Stimulated activated CD4-positive, alpha-beta T cell treated with anti-CD3 and anti-CD28 coated beads, Interleukin-15, amount 100 ng/mL, for 48 hours (primary cell): ENCODE results near the gene CLEC4G.
A peak's percentile ranks its signal among the peaks of the same experiment; 100 is the strongest.
"Not testable (repeated sequence)": the region's sequence is repeated elsewhere in the genome, so short reads cannot be mapped to it uniquely, and the experiment has no call there.

ENCODE experiments used
- DNase-seq, 2 donors: peaks; one replicate each; pipeline ENCODE4 v3.0.0-alpha.2; 2020; ENCODE audit warnings: low read depth in 2 of 2

The CLEC4G gene

GRCh38 chr19:7732045-7732444 is at the start of gene CLEC4G:
CLEC4G (minus strand) TSS chr19:7732110; CDS start chr19:7732102, 8 bp downstream.
- no peak for DNase-seq

GRCh38 chr19:7781157-7781556 is 49.2 kb upstream of the CLEC4G start:
- no peak for DNase-seq

GRCh38 chr19:7779631-7780486 is 47.9 kb upstream of the CLEC4G start:
- no peak for DNase-seq

- DNase-seq, result no peak
Measured at GRCh38 chr19:7778081-7778480, 46.2 kb upstream of the CLEC4G start.

- DNase-seq, result no peak
Measured at GRCh38 chr19:7775761-7776160, 43.9 kb upstream of the CLEC4G start.

GRCh38 chr19:7773841-7774240 is 41.9 kb upstream of the CLEC4G start:
- no peak for DNase-seq

- peak; percentile 21 to 25 for DNase-seq
Measured at GRCh38 chr19:7772752-7773291, 40.9 kb upstream of the CLEC4G start.

GRCh38 chr19:7771072-7771471 is 39.2 kb upstream of the CLEC4G start:
- DNase-seq, result no peak

GRCh38 chr19:7769171-7769570 is 37.3 kb upstream of the CLEC4G start:
- no peak for DNase-seq

- no peak for DNase-seq
Measured at GRCh38 chr19:7767487-7767886, 35.6 kb upstream of the CLEC4G start.

GRCh38 chr19:7766535-7766934 is 34.6 kb upstream of the CLEC4G start:
- no peak for DNase-seq

- not testable (repeated sequence) for DNase-seq
Measured at GRCh38 chr19:7765043-7765442, 33.1 kb upstream of the CLEC4G start.

GRCh38 chr19:7764157-7764556 is 32.2 kb upstream of the CLEC4G start:
- DNase-seq, result not testable (repeated sequence)

- no peak for DNase-seq
Measured at GRCh38 chr19:7763696-7764095, 31.8 kb upstream of the CLEC4G start.

- DNase-seq, result no peak
Measured at GRCh38 chr19:7762719-7763293, 30.9 kb upstream of the CLEC4G start, which contains the start of gene CLEC4M. CLEC4M (plus strand) TSS chr19:7763243; CDS start chr19:7763267, 24 bp downstream.

GRCh38 chr19:7759156-7759555 is 27.2 kb upstream of the CLEC4G start:
- DNase-seq, result no peak

- no peak for DNase-seq
Measured at GRCh38 chr19:7757358-7757757, 25.4 kb upstream of the CLEC4G start.

- no peak for DNase-seq
Measured at GRCh38 chr19:7756258-7756657, 24.3 kb upstream of the CLEC4G start.

GRCh38 chr19:7751157-7751783 is 19.4 kb upstream of the CLEC4G start:
- peak in 1 of 2 donors; percentile 40 for DNase-seq

GRCh38 chr19:7748756-7749155 is 16.8 kb upstream of the CLEC4G start:
- DNase-seq, result no peak

- DNase-seq, result no peak
Measured at GRCh38 chr19:7748171-7748570, 16.3 kb upstream of the CLEC4G start.
